Upper lobe of right lung (tissue), 1 donor: ENCODE results near the gene CAMKMT. TPM values are rescaled to one million over a fixed set of nuclear protein-coding genes. Genes with fewer than 3 reads are reported as not detected.

ENCODE experiments used
- ATAC-seq: fragments of 200-7000 bp; cut with Tn5 transposase; one replicate; pipeline ENCODE4 v1.9.1; 2020; ENCODE audit warnings: mild to moderate bottlenecking, moderate library complexity
- DNase-seq: peaks from one replicate; pipeline ENCODE4 v3.0.0-alpha.2; 2020
- H3K27ac ChIP-seq: fragments of 200-600 bp; one replicate; pipeline ENCODE4 v1.8.0; 2022
- H3K27me3 ChIP-seq: fragments of 200-600 bp; one replicate; pipeline ENCODE4 v1.8.0; 2022; ENCODE audit warnings: mild to moderate bottlenecking
- H3K36me3 ChIP-seq: fragments of 200-600 bp; one replicate; pipeline ENCODE4 v1.8.0; 2022
- H3K4me1 ChIP-seq: fragments of 200-600 bp; one replicate; pipeline ENCODE4 v1.8.0; 2022
- H3K4me3 ChIP-seq: fragments of 200-600 bp; one replicate; pipeline ENCODE4 v1.8.0; 2022; ENCODE audit warnings: mild to moderate bottlenecking
- H3K9me3 ChIP-seq: fragments of 200-600 bp; one replicate; pipeline ENCODE4 v1.8.0; 2022
- CTCF ChIP-seq: fragments of 200-600 bp; IDR thresholded peaks from one replicate; pipeline ENCODE4 v1.8.0; 2022; ENCODE audit warnings: antibody characterized with exemption
- intact Hi-C: fragments of 100-400 bp; cut with DNase I; formaldehyde crosslinking; loops from one replicate; pipeline ENCODE4 v1.11.0; 2022
- total RNA-seq: library from RNA; stranded (reverse); fragmentation: NEBNext Ultra II Directional; extraction: Animal tissue kit (Norgen Biotek cat#: 25700); gene quantifications from one replicate; pipeline ENCODE4 v1.2.1, GENCODE V29; 2021
- donor health status: DM: no; HTN: yes; CAD: no; lungs with severe emphysema.

The CAMKMT gene
- total RNA-seq, 1 donor from 2014 or later, result 10.5 TPM

- Histone ChIP-seq H3K27me3 (no peaks in the 10 kb centered on the region), H3K27ac (no peak overlapping the region), H3K36me3 (no peaks in the 10 kb centered on the region), H3K4me3 (no peak overlapping the region), H3K9me3 (no peaks in the 10 kb centered on the region), H3K4me1 (no peaks in the 10 kb centered on the region)
- intact Hi-C loops, result no loop called here
- DNase-seq (no peak), ATAC-seq (no peak)
- TF ChIP-seq CTCF, result no peak
Observed at GRCh38 chr2:44780406-44780805, 418.7 kb downstream of the CAMKMT start.

GRCh38 chr2:44785433-44785832 lies 423.7 kb downstream of the CAMKMT start:
- Histone ChIP-seq H3K36me3 (no peaks in the 10 kb centered on the region), H3K27me3 (no peaks in the 10 kb centered on the region), H3K4me1 (no peaks in the 10 kb centered on the region), H3K4me3 (no peak overlapping the region), H3K9me3 (no peaks in the 10 kb centered on the region), H3K27ac (no peak overlapping the region)
- ATAC-seq (no peak), DNase-seq (no peak)
- intact Hi-C loops, result no loop called here
- no peak for TF ChIP-seq CTCF

- Histone ChIP-seq H3K27me3 (no peaks in the 10 kb centered on the region), H3K4me1 (no peaks in the 10 kb centered on the region), H3K36me3 (no peaks in the 10 kb centered on the region), H3K27ac (no peak overlapping the region), H3K9me3 (no peaks in the 10 kb centered on the region), H3K4me3 (no peak overlapping the region)
- no peak for TF ChIP-seq CTCF
- ATAC-seq, result no peak
- intact Hi-C loops, result no loop called here
- DNase-seq, result no peak
Observed at GRCh38 chr2:44786045-44786816, 424.5 kb downstream of the CAMKMT start.

- intact Hi-C loops, result no loop called here
- ATAC-seq, result no peak
- H3K4me3 ChIP-seq, result no peak overlapping the region
- H3K4me1 ChIP-seq, result no peaks in the 10 kb centered on the region
- no peak for DNase-seq
- no peaks in the 10 kb centered on the region for H3K9me3 ChIP-seq
- no peaks in the 10 kb centered on the region for H3K27me3 ChIP-seq
- H3K27ac ChIP-seq, result no peak overlapping the region
- no peak for TF ChIP-seq CTCF
- no peaks in the 10 kb centered on the region for H3K36me3 ChIP-seq
Observed at GRCh38 chr2:44786817-44787214, 425.1 kb downstream of the CAMKMT start.

GRCh38 chr2:44787663-44788062 lies 425.9 kb downstream of the CAMKMT start:
- H3K9me3 ChIP-seq, result no peaks in the 10 kb centered on the region
- no peak for ATAC-seq
- H3K4me3 ChIP-seq, result no peak overlapping the region
- H3K27me3 ChIP-seq, result no peaks in the 10 kb centered on the region
- DNase-seq, result no peak
- no peak for TF ChIP-seq CTCF
- H3K4me1 ChIP-seq, result no peaks in the 10 kb centered on the region
- intact Hi-C loops, result no loop called here
- H3K36me3 ChIP-seq, result no peaks in the 10 kb centered on the region
- H3K27ac ChIP-seq, result no peak overlapping the region

GRCh38 chr2:44789446-44789845 lies 427.7 kb downstream of the CAMKMT start:
- Histone ChIP-seq H3K36me3 (no peaks in the 10 kb centered on the region), H3K4me1 (no peaks in the 10 kb centered on the region), H3K4me3 (no peak overlapping the region), H3K27me3 (no peaks in the 10 kb centered on the region), H3K27ac (no peak overlapping the region), H3K9me3 (no peaks in the 10 kb centered on the region)
- intact Hi-C loops, result no loop called here
- TF ChIP-seq CTCF, result no peak
- no peak for ATAC-seq
- DNase-seq, result no peak
